ENCODE data around the gene AP5S1.

The AP5S1 gene

DNA sequence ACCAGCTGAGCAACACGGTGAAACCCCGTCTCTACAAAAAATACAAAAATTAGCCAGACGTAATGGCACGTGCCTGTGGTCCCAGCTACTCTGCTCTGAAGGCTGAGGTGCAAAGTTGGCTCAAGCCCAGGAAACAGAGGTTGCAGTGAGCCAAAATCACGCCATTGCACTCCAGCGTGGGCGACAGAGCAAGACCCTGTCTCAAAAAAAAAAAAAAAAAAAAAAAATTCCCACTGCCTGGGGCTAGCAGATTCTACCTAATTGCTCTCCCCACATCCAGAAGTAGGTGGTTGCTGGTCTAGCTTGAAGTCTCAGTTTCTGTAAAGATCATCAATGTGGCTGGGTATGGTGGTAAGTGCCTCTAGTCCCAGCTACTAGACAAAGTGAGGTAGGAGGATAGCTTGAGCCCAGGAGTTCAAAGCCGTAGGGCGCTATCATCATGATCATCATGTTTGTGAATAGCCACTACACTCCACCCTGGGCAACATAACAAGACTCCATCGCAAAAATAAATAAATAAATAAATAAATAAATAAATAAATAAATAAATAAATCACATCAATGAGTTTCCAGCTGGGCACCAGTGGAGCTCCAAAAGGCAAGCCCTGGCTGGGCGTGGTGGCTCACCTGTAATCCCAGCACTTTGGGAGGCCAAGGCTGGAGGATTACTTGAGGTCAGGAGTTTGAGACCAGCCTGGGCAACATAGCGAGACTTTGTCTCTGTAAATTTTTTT, 6.3 kb upstream of the AP5S1 start:
- TF ChIP-seq CTCF (IDR thresholded peaks at IDR 0.05; ENCODE audit: low read depth, low read length) = no peak
- no peak for DNase-seq (ENCODE audit: extremely low read depth, low read depth)

DNA sequence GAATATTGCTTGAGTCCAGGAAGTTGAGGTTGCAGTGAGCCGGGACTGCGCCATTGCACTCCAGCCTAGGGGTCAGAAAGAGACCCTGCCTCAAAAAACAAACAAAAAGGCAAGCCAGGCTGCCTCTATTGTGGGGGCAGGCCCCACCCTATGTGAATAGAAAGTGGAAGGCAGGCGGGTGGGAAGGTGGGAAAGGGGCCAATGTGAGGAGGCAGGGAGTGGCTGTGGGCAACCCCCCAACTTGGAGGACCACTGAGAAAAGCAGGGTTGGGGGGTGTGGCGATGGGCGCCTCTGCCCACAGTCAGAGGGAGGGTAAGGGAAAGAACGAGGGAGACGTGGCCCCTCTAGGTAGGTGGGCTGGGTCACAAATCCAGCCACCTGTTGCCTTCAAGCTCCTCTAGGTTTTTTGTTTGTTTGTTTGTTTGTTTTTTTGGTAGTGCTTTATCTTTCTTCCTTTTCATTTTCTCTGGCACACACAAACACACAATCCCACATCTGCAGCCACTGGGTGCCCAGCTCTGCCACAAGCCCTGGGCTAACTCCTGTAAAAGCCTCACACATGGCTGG, 5.3 kb upstream of the AP5S1 start:
- no peak for TF ChIP-seq CTCF (IDR thresholded peaks at IDR 0.05; ENCODE audit: low read depth, low read length)
- no peak for DNase-seq (ENCODE audit: extremely low read depth, low read depth)

DNA sequence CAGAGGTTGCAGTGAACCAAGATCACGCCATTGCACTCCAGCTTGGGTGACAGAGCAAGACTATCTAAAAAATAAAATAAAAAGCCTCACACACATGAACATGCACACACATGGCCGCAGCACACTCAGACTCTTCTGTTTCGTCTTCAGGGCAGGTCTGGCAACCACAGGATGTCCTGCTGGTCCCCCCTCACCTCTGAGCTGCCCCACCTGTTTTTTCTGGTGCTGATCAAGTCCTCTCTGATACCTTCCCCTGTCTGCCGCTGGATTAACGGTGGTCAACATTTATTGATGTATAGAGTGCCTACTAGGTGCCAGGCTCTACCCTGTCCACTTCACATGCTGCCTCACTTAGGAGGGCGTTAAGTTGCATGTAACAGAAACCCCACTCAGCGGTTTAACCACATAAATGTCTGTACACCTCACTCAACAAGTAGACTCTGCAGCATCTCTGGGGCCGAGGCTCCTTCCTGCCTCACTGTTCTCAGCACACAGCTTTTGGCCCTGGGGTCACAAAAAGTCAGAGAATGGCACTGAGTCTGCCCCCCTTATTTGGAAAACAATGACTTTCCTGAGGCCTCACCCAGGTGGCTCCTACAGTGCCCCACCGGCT, 4.5 kb upstream of the AP5S1 start:
- DNase-seq (ENCODE audit: extremely low read depth, low read depth) = no peak
- no peak for TF ChIP-seq CTCF (IDR thresholded peaks at IDR 0.05; ENCODE audit: low read depth, low read length)

DNA sequence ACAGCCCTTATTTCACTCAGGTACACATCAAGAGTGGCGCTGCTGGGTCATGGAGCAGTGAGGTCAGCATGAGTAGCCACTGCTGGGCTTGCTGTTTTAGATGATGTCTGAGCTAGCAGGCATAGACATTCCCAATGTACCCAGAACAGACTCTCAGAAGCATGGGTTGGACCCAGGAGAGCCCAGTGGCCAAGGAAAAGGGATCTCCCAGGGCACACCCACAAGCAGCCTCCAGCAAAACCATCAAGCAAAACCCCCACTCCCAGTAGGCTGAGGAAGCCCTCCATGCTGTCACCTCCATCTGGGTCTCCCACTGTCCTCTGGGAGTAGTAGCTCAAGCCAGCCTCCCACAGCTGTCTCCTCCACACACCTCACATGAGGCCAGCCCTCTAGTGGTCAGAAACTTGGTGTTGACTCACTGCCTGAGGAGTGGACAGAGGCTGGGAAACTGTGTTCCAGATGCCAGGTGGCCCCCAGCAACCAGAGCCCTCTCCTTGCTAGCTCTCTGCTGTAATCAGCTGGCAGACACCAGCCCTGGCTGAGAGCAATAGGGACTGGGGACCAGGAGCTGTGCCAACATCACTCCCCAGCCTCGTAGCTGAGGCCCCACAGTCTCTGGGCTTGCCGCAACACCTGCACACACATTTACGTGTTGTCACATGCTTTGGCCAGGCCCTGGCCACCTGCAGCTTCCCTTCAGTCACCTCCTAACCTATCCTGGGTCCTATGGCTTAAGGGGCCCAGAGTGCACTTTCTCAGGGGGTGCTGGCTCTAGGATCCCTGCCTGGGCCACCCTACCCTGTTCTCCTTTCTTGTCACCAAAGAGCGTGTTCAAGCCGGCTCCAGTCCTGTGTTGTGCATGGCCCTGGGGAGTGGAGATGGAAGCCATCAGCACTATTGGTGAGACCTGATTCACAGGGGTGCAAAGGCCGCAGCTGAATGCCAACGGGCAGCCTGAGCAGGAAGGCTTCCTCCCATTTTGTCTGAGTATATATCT, 1.9 kb upstream of the AP5S1 start:
- peak; percentile 78 for TF ChIP-seq CTCF (IDR thresholded peaks at IDR 0.05; ENCODE audit: low read depth, low read length)
- DNase-seq (ENCODE audit: extremely low read depth, low read depth) = no peak

GRCh38 chr20:3819411-3820047, 818 bp upstream of the AP5S1 start:
- no peak for DNase-seq (ENCODE audit: extremely low read depth, low read depth)
- TF ChIP-seq CTCF (IDR thresholded peaks at IDR 0.05; ENCODE audit: low read depth, low read length) = no peak

GRCh38 chr20:3820901-3821727, 767 bp downstream of the AP5S1 start:
- DNase-seq (ENCODE audit: extremely low read depth, low read depth) = no peak
- no peak for TF ChIP-seq CTCF (IDR thresholded peaks at IDR 0.05; ENCODE audit: low read depth, low read length)

Data from AG09319 (cell line).